ENCODE measurements around the gene OTOS. TPM values are rescaled to one million over a fixed set of nuclear protein-coding genes. Genes with fewer than 3 reads are reported as not detected.
A peak's percentile ranks its signal among the peaks of the same experiment; 100 is the strongest.

Gene OTOS
- total RNA-seq, 1 donor from 2014 or later, result not detected

DNA sequence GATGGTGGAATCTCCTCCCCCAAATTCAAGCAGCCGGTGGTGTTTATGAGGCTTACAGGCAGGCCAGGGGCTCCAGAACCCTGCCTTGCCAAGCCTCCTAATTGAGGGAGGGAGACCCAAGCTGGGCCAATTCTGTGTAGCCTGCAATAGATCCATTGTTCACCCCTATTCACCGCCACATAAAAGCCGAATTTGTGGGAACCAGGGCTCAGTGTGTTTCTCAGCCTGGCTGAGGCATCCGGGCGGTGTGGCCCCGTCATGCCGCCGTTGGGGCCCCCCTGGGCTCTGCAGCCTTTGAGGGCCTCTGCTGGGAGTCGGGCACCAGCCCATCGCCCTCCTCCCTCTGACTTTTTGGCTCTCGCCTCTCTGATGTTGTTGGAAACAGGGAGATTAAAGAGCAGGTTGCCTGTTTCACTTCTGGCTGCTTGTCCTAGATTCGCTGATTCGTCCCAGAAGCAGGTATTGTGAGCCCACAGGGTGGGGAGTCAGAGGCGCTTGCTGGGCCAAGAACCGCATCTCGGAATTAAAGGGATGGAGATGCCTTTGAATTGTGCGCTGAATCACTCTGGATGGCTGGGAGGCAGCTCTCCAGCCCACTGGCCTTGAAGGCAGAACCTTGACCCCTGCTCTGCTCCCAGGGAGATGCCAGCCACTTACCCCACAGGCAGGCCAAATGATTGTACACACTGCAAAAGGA lies 14.7 kb upstream of the OTOS start:
- Histone ChIP-seq H3K27me3 (no peaks in the 10 kb centered on the region), H3K4me3 (no peak overlapping the region), H3K4me1 (no peaks in the 10 kb centered on the region), H3K27ac (no peak overlapping the region), H3K36me3 (no peaks in the 10 kb centered on the region), H3K9me3 (no peaks in the 10 kb centered on the region)
- TF ChIP-seq, protein P1, sequence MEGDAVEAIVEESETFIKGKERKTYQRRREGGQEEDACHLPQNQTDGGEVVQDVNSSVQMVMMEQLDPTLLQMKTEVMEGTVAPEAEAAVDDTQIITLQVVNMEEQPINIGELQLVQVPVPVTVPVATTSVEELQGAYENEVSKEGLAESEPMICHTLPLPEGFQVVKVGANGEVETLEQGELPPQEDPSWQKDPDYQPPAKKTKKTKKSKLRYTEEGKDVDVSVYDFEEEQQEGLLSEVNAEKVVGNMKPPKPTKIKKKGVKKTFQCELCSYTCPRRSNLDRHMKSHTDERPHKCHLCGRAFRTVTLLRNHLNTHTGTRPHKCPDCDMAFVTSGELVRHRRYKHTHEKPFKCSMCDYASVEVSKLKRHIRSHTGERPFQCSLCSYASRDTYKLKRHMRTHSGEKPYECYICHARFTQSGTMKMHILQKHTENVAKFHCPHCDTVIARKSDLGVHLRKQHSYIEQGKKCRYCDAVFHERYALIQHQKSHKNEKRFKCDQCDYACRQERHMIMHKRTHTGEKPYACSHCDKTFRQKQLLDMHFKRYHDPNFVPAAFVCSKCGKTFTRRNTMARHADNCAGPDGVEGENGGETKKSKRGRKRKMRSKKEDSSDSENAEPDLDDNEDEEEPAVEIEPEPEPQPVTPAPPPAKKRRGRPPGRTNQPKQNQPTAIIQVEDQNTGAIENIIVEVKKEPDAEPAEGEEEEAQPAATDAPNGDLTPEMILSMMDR (IDR thresholded peaks at IDR 0.05), result no peak
- no peak for DNase-seq (ENCODE audit: low spot score in 2 of 2)
- intact Hi-C loops (cut with DNase I), result no loop called here

DNA sequence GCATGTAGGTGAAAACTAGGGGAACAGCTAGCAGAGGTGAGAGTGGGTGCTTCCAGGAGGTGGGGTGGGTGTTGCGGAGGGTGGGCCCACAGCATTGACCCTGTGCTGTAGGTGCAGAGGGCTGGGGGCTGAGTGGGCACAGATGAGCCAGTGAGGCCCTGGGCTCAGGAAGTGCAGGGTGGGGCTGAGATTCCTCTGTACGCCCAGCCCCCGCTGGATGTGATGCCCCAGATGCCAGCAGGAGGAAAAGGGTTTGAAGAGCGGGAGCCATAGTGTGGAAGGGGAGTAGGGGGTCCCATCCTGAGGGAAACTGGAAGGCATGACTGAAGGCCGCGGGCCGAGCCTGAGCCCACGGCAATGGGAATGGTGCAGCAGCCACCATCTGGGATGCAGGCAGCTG lies 14.1 kb upstream of the OTOS start:
- no peak overlapping the region for H3K4me3 ChIP-seq
- no peaks in the 10 kb centered on the region for H3K36me3 ChIP-seq
- no peak for DNase-seq (ENCODE audit: low spot score in 2 of 2)
- TF ChIP-seq, protein P1 (IDR thresholded peaks at IDR 0.05), result no peak
- H3K27me3 ChIP-seq, result no peaks in the 10 kb centered on the region
- no peaks in the 10 kb centered on the region for H3K9me3 ChIP-seq
- no peak overlapping the region for H3K27ac ChIP-seq
- no peaks in the 10 kb centered on the region for H3K4me1 ChIP-seq
- intact Hi-C loops (cut with DNase I), result no loop called here

DNA sequence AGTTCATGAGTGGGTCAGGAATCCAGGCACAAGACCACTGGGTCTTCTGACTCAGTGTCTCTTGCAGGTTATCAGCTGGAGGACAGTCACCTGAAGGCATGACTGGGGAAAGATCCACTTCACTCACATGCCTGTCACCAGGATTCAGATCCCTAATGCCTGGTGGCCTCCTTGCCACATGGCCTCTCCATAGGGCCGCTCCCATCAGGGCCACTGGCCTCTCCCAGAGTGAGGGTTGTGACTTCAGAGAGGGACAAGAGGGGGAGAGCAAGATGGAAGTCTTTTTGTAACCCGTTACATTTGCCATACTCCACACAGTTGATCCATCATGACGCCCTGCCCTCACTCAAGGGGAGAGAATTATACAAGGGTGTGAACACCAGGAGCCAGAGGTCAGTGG lies 13.0 kb upstream of the OTOS start:
- H3K36me3 ChIP-seq, result no peaks in the 10 kb centered on the region
- H3K4me1 ChIP-seq, result no peaks in the 10 kb centered on the region
- H3K27me3 ChIP-seq, result no peaks in the 10 kb centered on the region
- intact Hi-C loops (cut with DNase I), result no loop called here
- no peak for DNase-seq (ENCODE audit: low spot score in 2 of 2)
- no peak overlapping the region for H3K4me3 ChIP-seq
- no peaks in the 10 kb centered on the region for H3K9me3 ChIP-seq
- TF ChIP-seq, protein P1 (IDR thresholded peaks at IDR 0.05), result no peak
- no peak overlapping the region for H3K27ac ChIP-seq

DNA sequence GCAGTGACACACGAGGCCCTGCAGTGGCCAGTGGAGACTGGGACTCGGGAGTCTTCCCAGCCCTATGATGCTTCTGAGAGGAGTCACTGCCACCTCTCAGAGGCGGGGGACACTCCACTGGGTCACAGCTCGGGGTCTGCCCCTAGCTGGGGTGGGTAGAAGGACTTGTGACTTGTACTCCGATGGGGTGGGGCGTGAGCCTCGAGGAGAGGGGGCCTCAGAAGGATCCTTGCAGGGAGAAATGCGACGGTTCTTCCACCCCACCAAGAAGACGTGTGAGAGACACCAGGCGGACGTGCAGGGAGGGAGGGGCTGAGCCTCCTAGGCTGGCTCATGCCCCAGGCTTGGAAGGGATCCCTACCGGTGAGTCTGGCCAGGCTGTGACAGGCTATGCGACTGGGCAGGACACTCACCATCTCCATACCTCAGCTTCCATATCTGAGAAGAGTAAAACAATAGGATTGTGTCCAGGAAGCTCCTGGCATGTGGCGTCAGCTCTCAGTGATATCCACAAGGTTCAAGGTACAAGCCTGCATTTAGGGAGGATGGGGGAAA lies 11.1 kb upstream of the OTOS start:
- DNase-seq (ENCODE audit: low spot score in 2 of 2), result no peak
- no peaks in the 10 kb centered on the region for H3K9me3 ChIP-seq
- no peak overlapping the region for H3K4me3 ChIP-seq
- no peaks in the 10 kb centered on the region for H3K27me3 ChIP-seq
- intact Hi-C loops (cut with DNase I), result no loop called here
- H3K4me1 ChIP-seq, result no peaks in the 10 kb centered on the region
- TF ChIP-seq, protein P1 (IDR thresholded peaks at IDR 0.05), result no peak
- H3K36me3 ChIP-seq, result no peaks in the 10 kb centered on the region
- no peak overlapping the region for H3K27ac ChIP-seq

DNA sequence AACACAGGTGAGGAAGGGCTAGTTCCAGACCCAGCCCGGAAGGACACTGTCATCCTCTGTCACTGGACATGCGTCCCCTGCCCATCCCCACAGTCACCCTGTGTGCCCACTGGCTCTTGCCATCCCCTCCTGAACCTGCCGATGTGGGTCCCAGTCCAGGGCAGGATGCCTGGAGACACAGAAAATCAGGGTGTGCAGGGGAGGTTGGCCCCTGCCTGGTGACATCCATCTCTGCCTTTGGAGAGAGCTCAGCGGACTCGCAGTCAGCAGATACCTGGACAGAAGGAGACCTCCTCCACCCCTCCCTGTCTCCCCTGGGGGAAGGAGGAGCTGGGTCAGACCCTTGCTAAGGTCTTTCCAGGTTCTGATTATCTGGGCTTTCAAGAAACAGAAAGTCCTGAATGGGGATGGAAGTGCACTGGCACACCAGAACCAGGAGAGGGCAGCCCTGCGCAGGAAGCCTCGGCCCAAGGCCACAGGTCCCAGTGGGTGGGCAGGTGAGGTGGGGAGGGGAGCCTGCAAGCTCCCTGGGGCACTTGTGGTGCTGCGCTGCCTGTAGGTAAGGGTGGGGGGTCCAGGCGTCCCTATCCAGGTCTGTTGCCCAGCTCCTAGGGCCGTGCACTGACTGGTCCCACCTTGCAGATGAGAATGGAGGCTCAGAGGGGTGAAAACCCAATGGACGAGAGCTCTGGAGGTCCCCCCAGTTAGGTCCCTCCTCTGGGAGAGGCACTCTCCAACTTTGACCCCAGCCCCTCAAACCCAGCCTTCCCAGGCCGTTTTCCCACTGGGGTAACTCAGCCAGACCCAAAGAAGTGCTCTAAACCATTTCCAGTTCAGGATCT lies 9.7 kb upstream of the OTOS start:
- Histone ChIP-seq H3K36me3 (no peaks in the 10 kb centered on the region), H3K9me3 (no peaks in the 10 kb centered on the region), H3K4me3 (no peak overlapping the region), H3K4me1 (no peaks in the 10 kb centered on the region), H3K27me3 (no peaks in the 10 kb centered on the region), H3K27ac (no peak overlapping the region)
- TF ChIP-seq, protein P1 (IDR thresholded peaks at IDR 0.05), result peak in 2 of 3 experiments; percentile 28 to 45
- no peak for DNase-seq (ENCODE audit: low spot score in 2 of 2)
- intact Hi-C loops (cut with DNase I), result no loop called here
